ENCODE results near the gene GINS3.

Gene GINS3

GRCh38 chr16:58371841-58372240 is 20.4 kb upstream of the GINS3 start:
- Histone ChIP-seq H3K27ac (ENCODE audit: low read length) (no peak overlapping the region), H3K4me3 (ENCODE audit: low read depth in 1 of 2, low read length in 2 of 2) (no peak overlapping the region), H4K20me1 (ENCODE audit: insufficient read depth, low read length) (no peaks in the 10 kb centered on the region), H3K9me3 (ENCODE audit: insufficient read depth, low read length, severe bottlenecking) (no peaks in the 10 kb centered on the region), H3K4me1 (ENCODE audit: insufficient read depth, low read length) (peaks cover 17% of the 10 kb centered on the region), H3K27me3 (ENCODE audit: insufficient read depth, low read length, poor library complexity) (no peaks in the 10 kb centered on the region), H3K4me2 (ENCODE audit: insufficient read depth, low read length) (no peak overlapping the region), H3K36me3 (ENCODE audit: insufficient read depth, low read length) (no peaks in the 10 kb centered on the region), H2AFZ (ENCODE audit: low read depth, low read length) (no peak overlapping the region), H3K79me2 (ENCODE audit: insufficient read depth, low read length) (no peaks in the 10 kb centered on the region), H3K9ac (ENCODE audit: low read depth, low read length) (no peak overlapping the region)
- ATAC-seq (ENCODE audit: insufficient read depth, low read depth) (no peak), DNase-seq (no peak)
- no peak for TF ChIP-seq EZH2 (IDR thresholded peaks at IDR 0.05; ENCODE audit: borderline replicate concordance, low read depth, low read length, severe bottlenecking)
- TF ChIP-seq CTCF (IDR thresholded peaks at IDR 0.05; ENCODE audit: borderline replicate concordance, extremely low read depth, low read length, poor library complexity, severe bottlenecking): no peak

GRCh38 chr16:58375386-58375785 is 16.9 kb upstream of the GINS3 start:
- ATAC-seq (ENCODE audit: insufficient read depth, low read depth) (no peak), DNase-seq (no peak)
- Histone ChIP-seq H3K9me3 (ENCODE audit: insufficient read depth, low read length, severe bottlenecking) (no peaks in the 10 kb centered on the region), H3K27ac (ENCODE audit: low read length) (no peak overlapping the region), H3K36me3 (ENCODE audit: insufficient read depth, low read length) (no peaks in the 10 kb centered on the region), H3K4me2 (ENCODE audit: insufficient read depth, low read length) (no peak overlapping the region), H3K79me2 (ENCODE audit: insufficient read depth, low read length) (no peaks in the 10 kb centered on the region), H4K20me1 (ENCODE audit: insufficient read depth, low read length) (no peaks in the 10 kb centered on the region), H3K27me3 (ENCODE audit: insufficient read depth, low read length, poor library complexity) (no peaks in the 10 kb centered on the region), H3K4me3 (ENCODE audit: low read depth in 1 of 2, low read length in 2 of 2) (no peak overlapping the region), H3K4me1 (ENCODE audit: insufficient read depth, low read length) (peaks cover 3% of the 10 kb centered on the region; the same call in 1 of the 2 replicates), H3K9ac (ENCODE audit: low read depth, low read length) (no peak overlapping the region), H2AFZ (ENCODE audit: low read depth, low read length) (no peak overlapping the region)
- TF ChIP-seq CTCF (IDR thresholded peaks at IDR 0.05; ENCODE audit: borderline replicate concordance, extremely low read depth, low read length, poor library complexity, severe bottlenecking): no peak
- no peak for TF ChIP-seq EZH2 (IDR thresholded peaks at IDR 0.05; ENCODE audit: borderline replicate concordance, low read depth, low read length, severe bottlenecking)

DNA sequence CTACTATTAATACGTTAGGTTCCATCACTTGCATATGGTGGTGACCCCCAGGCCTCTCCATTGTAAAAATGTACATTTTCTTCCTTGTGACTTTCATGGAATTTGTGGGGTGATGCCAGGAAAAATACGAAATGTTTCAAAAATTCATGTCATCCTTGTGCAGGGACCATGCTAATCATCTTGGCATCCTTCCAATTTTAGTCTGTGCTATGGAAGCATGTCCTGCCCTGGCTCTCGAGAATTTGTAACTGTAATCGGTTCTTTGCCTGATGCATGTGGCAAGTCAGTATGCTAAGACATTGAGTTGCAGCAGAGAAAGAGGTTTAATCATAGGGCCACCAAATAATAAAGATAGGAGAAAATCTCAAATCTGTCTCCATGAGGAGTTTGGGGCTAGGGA is 14.3 kb upstream of the GINS3 start:
- no peak overlapping the region for H3K9ac ChIP-seq (ENCODE audit: low read depth, low read length)
- H4K20me1 ChIP-seq (ENCODE audit: insufficient read depth, low read length): no peaks in the 10 kb centered on the region
- no peak overlapping the region for H3K27ac ChIP-seq (ENCODE audit: low read length)
- H3K36me3 ChIP-seq (ENCODE audit: insufficient read depth, low read length): no peaks in the 10 kb centered on the region
- no peaks in the 10 kb centered on the region for H3K27me3 ChIP-seq (ENCODE audit: insufficient read depth, low read length, poor library complexity)
- TF ChIP-seq EZH2 (IDR thresholded peaks at IDR 0.05; ENCODE audit: borderline replicate concordance, low read depth, low read length, severe bottlenecking): no peak
- TF ChIP-seq CTCF (IDR thresholded peaks at IDR 0.05; ENCODE audit: borderline replicate concordance, extremely low read depth, low read length, poor library complexity, severe bottlenecking): no peak
- H3K4me1 ChIP-seq (ENCODE audit: insufficient read depth, low read length): peaks cover 3% of the 10 kb centered on the region; the same call in 1 of the 2 replicates
- ATAC-seq (ENCODE audit: insufficient read depth, low read depth) (no peak), DNase-seq (no peak)
- H3K79me2 ChIP-seq (ENCODE audit: insufficient read depth, low read length): no peaks in the 10 kb centered on the region
- H2AFZ ChIP-seq (ENCODE audit: low read depth, low read length): no peak overlapping the region
- no peak overlapping the region for H3K4me2 ChIP-seq (ENCODE audit: insufficient read depth, low read length)
- H3K4me3 ChIP-seq (ENCODE audit: low read depth in 1 of 2, low read length in 2 of 2): no peak overlapping the region
- H3K9me3 ChIP-seq (ENCODE audit: insufficient read depth, low read length, severe bottlenecking): no peaks in the 10 kb centered on the region

DNA sequence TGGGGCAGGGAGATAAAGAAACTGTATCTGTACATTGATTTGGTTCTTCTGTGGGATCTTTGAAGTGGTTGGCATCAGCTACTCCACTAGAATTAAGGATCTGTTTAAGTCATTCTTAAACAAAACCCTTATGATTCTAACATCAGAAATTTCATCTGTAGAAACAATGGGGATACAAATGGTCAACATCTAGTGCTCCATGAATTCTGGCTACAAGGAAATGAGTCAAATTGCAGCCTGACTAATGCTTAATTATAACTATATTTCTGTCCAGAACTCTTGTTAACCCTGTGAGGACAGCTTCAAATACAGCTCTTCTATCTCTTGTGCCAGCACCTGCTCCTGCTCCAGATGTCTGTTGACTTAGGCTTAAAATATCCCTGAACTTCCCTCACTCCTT is 13.9 kb upstream of the GINS3 start:
- Histone ChIP-seq H2AFZ (ENCODE audit: low read depth, low read length) (no peak overlapping the region), H3K36me3 (ENCODE audit: insufficient read depth, low read length) (no peaks in the 10 kb centered on the region), H3K27me3 (ENCODE audit: insufficient read depth, low read length, poor library complexity) (no peaks in the 10 kb centered on the region), H3K27ac (ENCODE audit: low read length) (no peak overlapping the region), H3K4me2 (ENCODE audit: insufficient read depth, low read length) (no peak overlapping the region), H3K9me3 (ENCODE audit: insufficient read depth, low read length, severe bottlenecking) (no peaks in the 10 kb centered on the region), H3K4me3 (ENCODE audit: low read depth in 1 of 2, low read length in 2 of 2) (no peak overlapping the region), H3K4me1 (ENCODE audit: insufficient read depth, low read length) (peaks cover 3% of the 10 kb centered on the region; the same call in 1 of the 2 replicates), H3K9ac (ENCODE audit: low read depth, low read length) (no peak overlapping the region), H4K20me1 (ENCODE audit: insufficient read depth, low read length) (no peaks in the 10 kb centered on the region), H3K79me2 (ENCODE audit: insufficient read depth, low read length) (no peaks in the 10 kb centered on the region)
- TF ChIP-seq EZH2 (IDR thresholded peaks at IDR 0.05; ENCODE audit: borderline replicate concordance, low read depth, low read length, severe bottlenecking): no peak
- no peak for TF ChIP-seq CTCF (IDR thresholded peaks at IDR 0.05; ENCODE audit: borderline replicate concordance, extremely low read depth, low read length, poor library complexity, severe bottlenecking)
- DNase-seq: no peak
- no peak for ATAC-seq (ENCODE audit: insufficient read depth, low read depth)
